Fibroblast of skin of left biceps (primary cell): Measurements from ENCODE around the gene CRCP.

Experiments
- DNase-seq, 2 experiments: peaks; one replicate each; pipeline ENCODE4 v3.0.0-alpha.2; 2013; ENCODE audit warnings: low read depth in 2 of 2

Gene CRCP

DNA sequence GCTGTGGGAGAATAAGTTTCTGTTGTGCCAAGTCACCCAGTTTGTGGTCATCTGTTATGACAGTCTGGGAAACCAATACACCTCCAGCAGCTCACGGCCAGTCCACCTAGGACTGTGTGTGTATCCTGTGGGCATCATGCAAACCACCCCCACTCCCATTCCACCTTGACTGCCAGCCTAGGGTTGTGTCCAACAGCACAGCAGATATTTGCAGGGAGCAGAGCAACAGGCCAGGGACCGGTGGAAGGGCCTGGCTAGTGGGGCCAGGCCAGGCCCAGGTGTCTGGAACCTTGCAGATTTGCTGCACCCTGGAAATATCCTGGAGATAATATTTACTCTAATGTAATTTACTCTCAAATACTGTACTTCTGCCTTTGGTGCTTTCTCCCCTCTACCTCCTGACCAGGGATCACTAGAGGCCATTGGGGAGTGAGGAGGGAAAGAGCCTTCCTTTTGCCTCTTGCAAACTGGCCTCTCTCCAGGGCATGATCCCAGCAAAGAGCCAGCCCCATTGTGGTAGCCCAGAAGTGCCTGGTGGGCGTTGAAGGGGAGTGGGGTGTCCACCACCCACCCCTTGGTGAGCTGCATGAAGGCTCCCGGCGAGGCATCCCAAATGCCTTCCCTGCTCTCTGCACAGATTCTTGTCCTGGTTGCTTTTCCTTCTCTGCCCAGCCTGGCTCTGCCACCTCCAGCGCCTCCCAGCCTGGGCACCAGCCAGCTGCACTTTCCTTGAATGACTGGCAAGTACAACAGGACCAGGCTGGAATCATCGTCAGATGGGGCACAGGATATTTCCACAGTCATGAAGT lies 75.3 kb downstream of the CRCP start:
- DNase-seq, result no peak

DNA sequence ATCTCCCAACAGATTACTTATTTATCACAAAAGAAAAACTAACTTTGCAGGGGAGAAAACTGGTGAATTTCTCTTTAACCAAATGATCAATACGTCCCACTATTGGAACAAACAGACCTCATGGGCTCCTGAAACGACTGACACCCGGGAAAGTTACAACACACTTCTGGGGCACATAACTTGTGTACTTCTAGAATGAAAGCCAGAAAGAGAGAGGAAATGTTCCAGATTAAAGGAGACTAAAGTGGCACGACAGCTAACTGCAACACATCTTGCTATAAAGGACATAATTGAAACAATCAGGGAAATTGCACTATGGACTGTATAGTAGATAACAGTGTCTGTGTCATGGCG lies 75.8 kb downstream of the CRCP start:
- no peak for DNase-seq

DNA sequence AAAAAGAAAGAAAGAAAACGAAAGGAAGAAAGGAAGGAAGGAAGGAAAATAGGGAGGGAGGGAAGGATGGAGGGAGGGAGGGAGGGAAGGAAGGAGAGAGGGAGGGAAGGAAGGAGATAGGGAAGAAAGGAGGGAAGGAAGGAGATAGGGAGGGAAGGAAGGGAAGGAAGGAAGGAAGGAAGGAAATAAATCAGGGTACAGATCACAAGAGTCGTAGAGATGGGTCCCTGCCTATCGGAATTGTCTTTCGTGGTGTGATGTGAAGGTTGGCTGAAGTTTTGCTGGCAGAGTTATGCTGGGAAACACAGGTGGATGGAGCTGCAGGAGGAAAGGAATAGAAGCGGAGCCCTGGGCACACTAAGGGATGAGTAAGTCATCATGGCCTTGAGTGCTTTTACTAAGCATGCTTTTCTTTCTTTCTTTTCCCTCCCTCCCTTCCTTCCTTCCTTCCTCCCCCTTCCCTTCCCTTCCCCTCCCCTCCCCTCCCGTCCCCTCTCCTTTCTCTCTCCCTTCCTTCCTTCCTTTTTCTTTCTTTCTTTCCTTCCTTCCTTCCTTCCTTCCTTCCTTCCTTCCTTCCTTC lies 78.6 kb downstream of the CRCP start:
- no peak for DNase-seq

DNA sequence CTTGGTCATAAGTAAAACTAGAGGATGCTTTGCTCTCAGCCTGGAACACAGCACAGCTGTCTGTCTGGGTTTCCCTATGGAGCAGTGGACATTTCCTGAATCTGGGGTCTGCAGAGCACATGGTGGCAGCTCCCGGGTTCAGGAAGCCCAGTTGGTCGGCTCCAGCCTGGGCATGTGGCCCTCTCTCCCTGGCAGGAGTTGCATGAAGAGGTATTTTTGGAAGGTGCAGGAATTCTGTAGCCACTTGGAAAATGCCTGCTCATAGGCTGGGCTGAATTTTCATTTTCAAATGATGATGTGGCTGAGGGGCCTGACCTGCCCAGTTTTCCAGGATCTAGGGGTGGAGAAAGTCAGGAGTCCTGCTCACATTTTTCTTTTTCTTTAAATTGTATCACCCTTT lies 83.8 kb downstream of the CRCP start:
- DNase-seq, result no peak

DNA sequence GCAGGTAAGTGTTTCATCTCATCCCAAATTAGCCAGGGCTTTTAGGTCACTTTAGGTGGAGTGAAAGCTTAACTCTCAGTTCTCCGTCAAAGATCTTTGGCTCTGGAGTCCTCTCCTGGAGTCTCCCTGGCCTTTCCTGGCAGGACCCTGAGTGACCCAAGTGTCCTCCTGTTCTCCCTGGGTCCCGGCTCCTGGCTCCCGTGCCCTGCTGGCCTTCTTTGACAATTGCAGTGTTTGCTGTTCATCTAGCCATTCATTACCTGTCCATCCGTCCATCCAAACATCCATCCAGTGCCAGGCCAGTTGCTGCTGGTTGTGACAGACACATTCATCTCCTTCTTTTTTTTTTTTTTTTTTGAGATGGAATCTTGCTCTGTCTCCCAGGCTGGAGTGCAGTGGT lies 84.3 kb downstream of the CRCP start:
- no peak for DNase-seq

DNA sequence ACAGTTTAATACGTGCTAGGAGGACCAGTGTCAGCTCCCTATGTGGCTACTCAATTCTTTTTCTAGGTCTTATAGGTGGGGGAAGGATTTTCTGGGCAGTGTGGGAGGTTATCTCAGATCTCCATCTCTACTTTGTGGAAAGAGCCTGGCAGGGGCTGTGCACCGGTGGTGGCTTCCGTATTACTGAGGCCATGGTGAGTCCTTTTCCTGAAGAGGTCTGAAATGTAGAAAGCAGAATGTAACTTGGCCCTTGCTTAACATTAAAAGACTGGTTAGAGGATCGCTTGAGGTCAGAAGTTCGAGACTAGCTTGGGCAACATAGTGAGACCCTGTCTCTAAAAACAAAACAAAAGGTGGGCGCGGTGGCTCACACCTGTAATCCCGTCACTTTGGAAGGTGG lies 87.8 kb downstream of the CRCP start:
- DNase-seq, result no peak
